22Rv1 (cell line): ENCODE data around the gene THAP8.

ENCODE experiments used
- H3K27ac ChIP-seq: fragments of 450-650 bp; 2 replicates; pipeline ENCODE4 v1.5.1; 2017
- ZFX ChIP-seq: fragments of 450-650 bp; IDR thresholded peaks from 2 replicates; pipeline ENCODE4 v1.6.1; 2017; ENCODE audit warnings: antibody characterized with exemption, borderline replicate concordance
- TF ChIP-seq, protein P1 (sequence below): fragments of 450-650 bp; IDR thresholded peaks from 2 replicates; pipeline ENCODE4 v1.5.1; 2017; ENCODE audit warnings: mild to moderate bottlenecking

Gene THAP8

DNA sequence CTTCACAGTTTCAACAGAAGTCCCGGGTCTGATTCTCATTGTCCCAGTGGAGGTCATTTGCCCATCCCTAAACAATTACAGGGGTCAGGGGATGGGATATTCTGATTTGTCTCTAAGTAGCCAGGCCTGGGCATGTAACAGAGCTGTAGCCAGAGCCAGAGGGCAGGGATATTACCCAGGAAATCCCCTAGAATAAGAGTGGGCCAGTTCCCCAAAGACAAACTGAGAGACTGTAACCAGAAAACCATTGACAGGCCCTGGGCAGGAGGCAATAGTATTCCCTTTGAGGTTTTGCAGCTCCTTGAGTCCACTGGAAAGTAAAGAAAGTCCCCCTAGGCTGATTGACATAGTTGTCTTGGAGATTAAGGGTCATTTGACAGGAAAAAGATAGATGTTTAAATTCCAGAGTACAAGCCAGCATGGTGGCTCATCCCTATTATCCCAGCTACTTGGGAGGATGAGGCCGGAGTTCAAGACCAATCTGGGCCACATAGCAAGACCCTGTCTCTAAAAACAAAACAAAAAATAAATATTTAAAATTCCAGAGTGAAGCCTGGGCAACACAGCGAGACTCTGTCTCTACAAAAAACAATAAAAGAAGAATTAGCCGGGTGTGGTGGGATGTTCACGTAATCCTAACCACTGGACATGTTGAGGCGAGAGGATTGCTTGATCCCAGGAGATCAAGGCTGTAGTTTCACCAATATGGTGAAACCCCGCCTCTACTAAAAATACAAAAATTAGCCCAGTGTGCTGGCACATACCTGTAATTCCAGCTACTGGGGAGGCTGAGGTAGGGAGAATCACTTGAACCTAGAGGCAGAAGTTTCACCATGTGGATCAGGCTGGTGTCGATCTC is 60.9 kb downstream of the THAP8 start:
- H3K27ac ChIP-seq, result 0 out of 2 replicates have a peak overlapping the region, but pooled peaks have one; percentile 4
- TF ChIP-seq ZFX, result no peak
- TF ChIP-seq, protein P1, sequence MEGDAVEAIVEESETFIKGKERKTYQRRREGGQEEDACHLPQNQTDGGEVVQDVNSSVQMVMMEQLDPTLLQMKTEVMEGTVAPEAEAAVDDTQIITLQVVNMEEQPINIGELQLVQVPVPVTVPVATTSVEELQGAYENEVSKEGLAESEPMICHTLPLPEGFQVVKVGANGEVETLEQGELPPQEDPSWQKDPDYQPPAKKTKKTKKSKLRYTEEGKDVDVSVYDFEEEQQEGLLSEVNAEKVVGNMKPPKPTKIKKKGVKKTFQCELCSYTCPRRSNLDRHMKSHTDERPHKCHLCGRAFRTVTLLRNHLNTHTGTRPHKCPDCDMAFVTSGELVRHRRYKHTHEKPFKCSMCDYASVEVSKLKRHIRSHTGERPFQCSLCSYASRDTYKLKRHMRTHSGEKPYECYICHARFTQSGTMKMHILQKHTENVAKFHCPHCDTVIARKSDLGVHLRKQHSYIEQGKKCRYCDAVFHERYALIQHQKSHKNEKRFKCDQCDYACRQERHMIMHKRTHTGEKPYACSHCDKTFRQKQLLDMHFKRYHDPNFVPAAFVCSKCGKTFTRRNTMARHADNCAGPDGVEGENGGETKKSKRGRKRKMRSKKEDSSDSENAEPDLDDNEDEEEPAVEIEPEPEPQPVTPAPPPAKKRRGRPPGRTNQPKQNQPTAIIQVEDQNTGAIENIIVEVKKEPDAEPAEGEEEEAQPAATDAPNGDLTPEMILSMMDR, result no peak

DNA sequence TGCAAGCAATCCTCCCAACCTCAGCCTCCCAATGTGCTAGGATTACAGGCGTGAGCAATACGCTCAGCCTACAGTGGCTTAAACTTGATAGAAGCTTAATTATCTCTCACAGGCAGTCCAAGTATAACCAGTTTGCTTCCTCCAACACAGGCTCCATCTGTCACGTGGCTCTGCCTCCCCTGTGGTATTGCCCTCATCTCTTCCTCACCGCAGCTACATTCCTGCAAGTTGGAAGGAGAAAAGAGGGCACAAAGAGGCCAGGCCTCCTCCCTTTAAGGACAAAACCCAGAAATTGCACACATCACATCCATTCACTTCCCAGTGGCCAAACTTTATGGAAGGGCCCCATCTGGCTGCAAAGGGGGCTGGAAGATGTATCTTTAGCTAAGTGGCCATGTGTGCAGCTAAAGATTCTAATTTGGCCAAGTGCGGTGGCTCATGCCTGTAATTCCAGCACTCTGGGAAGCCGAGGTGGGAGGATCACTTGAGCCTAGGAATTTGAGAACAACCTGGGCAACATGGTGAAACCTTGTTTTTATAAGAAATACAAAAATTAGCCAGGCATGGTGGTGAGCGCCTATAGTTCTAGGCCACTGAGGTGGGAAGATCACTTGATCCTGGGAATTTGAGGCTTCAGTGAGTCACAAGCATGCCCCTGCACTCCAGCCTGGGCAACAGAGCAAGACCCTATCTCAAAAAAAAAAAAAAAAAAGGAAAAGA is 62.2 kb downstream of the THAP8 start:
- TF ChIP-seq, protein P1, result no peak
- TF ChIP-seq ZFX, result no peak
- H3K27ac ChIP-seq, result no peak overlapping the region

DNA sequence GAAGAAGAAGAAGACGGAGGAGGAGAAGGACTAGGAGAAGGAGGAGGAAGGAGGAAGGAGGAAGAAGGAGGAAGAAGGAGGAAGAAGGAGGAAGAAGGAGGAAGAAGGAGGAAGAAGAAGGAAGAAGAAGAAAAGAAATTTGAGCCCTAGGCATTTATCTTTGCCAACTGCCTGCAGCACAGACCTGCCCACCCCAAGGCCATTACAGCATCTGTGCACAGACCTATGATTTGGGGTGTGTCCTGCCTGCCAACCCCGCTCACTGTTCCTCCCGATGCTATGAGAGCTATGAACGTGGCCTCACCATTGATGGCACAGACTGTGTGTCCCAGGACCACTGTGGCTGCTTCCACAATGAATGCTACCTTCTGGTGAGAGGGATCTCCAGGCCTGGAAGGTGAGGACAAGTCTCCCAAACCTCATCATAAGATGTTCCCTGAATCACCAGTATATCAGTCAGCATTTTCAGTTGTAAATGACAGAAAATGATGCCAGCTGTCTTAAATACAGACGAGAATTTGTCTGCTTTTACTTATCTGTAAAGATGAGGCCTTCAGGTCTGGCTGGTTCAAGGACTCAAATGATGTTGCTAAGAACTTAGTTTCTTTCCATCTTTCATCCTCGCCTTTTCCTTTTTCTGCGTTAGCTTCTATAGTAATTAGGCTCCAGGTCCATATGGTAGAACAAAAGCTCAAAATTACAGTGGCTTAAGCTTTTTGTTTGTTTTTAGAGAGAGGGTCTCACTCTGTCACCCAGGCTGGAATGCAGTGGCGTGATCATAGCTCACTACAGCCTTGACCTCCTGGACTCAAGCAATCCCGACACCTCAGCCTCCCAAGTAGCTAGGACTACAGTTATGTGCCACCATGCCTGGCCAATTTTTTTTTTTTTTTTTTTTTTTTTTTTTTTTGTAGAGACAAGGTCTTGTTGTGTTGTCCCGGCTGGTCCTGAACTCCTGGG is 63.0 kb downstream of the THAP8 start:
- TF ChIP-seq ZFX, result no peak
- TF ChIP-seq, protein P1, result no peak
- no peak overlapping the region for H3K27ac ChIP-seq

DNA sequence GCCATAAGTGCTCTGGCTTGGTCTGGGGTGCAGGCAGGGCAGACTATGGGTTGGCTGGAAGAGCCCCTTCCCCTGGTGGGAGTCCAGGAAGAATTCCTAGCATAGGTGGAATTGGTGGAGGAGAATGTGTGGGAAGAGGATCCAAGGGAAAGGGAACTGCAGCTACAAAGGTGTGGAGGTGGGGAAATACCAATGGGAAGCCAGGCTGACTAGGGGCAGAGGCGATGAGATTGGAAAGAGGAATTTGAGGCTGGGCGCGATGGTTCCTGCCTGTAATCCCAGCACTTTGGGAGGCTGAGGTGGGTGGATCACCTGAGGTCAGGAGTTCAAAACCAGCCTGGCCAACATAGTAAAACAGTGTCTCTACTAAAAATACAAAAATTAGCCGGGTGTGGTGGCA is 63.9 kb downstream of the THAP8 start:
- TF ChIP-seq ZFX, result no peak
- TF ChIP-seq, protein P1, result no peak
- H3K27ac ChIP-seq, result no peak overlapping the region

DNA sequence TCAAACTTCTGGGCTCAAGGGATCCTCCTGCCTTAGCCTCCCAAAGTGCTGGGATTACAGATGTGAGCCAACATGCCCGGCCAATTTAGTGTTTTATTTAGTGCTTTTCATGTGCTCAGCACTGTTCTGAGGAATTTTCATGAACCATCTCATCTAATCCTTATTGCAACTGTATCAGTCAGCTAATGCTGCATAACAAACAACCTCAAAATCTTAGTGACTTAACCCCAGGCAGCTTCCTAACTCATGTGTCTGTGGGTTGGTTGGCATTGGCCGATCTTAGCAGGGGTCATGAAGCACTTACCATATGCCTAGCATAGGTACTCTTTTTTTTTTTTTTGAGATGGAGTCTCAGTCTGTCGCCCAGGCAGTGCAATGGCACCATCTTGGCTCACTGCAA is 65.3 kb downstream of the THAP8 start:
- no peak for TF ChIP-seq ZFX
- TF ChIP-seq, protein P1, result no peak
- H3K27ac ChIP-seq, result no peak overlapping the region

DNA sequence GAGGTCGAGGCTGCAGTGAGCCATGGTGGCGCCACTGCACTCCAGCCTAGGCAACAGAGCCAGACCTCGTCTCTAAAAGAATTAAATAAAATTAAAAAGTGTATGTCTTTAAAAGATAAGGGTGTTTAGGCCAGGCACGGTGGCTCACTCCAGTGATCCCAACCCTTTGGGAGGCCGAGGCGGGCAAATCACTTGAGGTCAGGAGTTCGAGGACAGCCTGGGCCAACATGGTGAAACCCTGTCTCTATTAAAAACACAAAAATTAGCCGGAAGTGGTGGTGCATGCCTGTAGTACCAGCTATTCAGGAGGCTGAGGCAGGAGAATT is 66.6 kb downstream of the THAP8 start:
- H3K27ac ChIP-seq, result peak overlapping the region; percentile 49
- TF ChIP-seq ZFX, result no peak
- TF ChIP-seq, protein P1, result peak; percentile 58
